KMS-11 (cell line): ENCODE data around the gene TUFT1.

Experiments
- H2AFZ ChIP-seq: fragments of 200-600 bp; sonication (generic); 2 replicates; pipeline ENCODE4 v1.6.1; 2016; ENCODE audit warnings: antibody characterized with exemption, mixed run types, low read depth
- H3K27ac ChIP-seq: fragments of 200-600 bp; sonication (generic); 2 replicates; pipeline ENCODE4 v1.6.1; 2016; ENCODE audit warnings: mild to moderate bottlenecking, mixed run types
- H3K27me3 ChIP-seq: fragments of 200-600 bp; sonication (generic); 2 replicates; pipeline ENCODE4 v1.6.1; 2017; ENCODE audit warnings: mild to moderate bottlenecking, low read depth, mixed run types, moderate library complexity; ENCODE audit not compliant: insufficient read depth
- H3K36me3 ChIP-seq: fragments of 200-600 bp; sonication (generic); 2 replicates; pipeline ENCODE4 v1.6.1; 2017; ENCODE audit warnings: mild to moderate bottlenecking, mixed run types; ENCODE audit not compliant: insufficient read depth
- H3K4me1 ChIP-seq: fragments of 200-600 bp; sonication (generic); 2 replicates; pipeline ENCODE4 v1.6.1; 2016; ENCODE audit warnings: mild to moderate bottlenecking, low read depth, mixed run types; ENCODE audit not compliant: poor library complexity, severe bottlenecking
- H3K4me2 ChIP-seq: fragments of 200-600 bp; sonication (generic); 2 replicates; pipeline ENCODE4 v1.7.0; 2016; ENCODE audit warnings: mild to moderate bottlenecking, mixed run types
- H3K4me3 ChIP-seq: fragments of 200-600 bp; sonication (generic); IDR thresholded peaks from 2 replicates; pipeline ENCODE4 v1.6.1; 2017; ENCODE audit warnings: low read depth, low read length, mixed read lengths; ENCODE audit not compliant: insufficient read depth
- H3K79me2 ChIP-seq: fragments of 200-600 bp; sonication (generic); 2 replicates; pipeline ENCODE4 v1.6.1; 2016; ENCODE audit warnings: low read depth, mixed run types; ENCODE audit not compliant: insufficient read depth
- H3K9ac ChIP-seq: fragments of 200-600 bp; sonication (generic); 2 replicates; pipeline ENCODE4 v1.6.1; 2016; ENCODE audit warnings: mild to moderate bottlenecking, mixed run types
- H4K20me1 ChIP-seq: fragments of 200-600 bp; sonication (generic); 2 replicates; pipeline ENCODE4 v1.6.1; 2016; ENCODE audit warnings: mild to moderate bottlenecking, mixed run types; ENCODE audit not compliant: insufficient read depth
- CTCF ChIP-seq: fragments of 200-600 bp; sonication (generic); conservative IDR thresholded peaks from 2 replicates; pipeline ENCODE4 v1.6.1; 2017; ENCODE audit warnings: low read depth, mild to moderate bottlenecking, antibody characterized with exemption, low read length, moderate library complexity, mixed read lengths

Gene TUFT1

GRCh38 chr1:151565502-151566189 lies 25.5 kb downstream of the TUFT1 start:
- Histone ChIP-seq H3K9ac (no peak overlapping the region), H3K27me3 (no peaks in the 10 kb centered on the region), H3K4me3 (no peak overlapping the region), H3K36me3 (no peaks in the 10 kb centered on the region), H3K27ac (no peak overlapping the region), H2AFZ (no peak overlapping the region), H3K4me1 (peaks cover 9% of the 10 kb centered on the region), H3K4me2 (no peak overlapping the region), H4K20me1 (no peaks in the 10 kb centered on the region), H3K79me2 (no peaks in the 10 kb centered on the region)
- no peak for TF ChIP-seq CTCF

- Histone ChIP-seq H3K4me1 (peaks cover 9% of the 10 kb centered on the region), H3K4me2 (no peak overlapping the region), H3K9ac (no peak overlapping the region), H3K27me3 (no peaks in the 10 kb centered on the region), H3K27ac (no peak overlapping the region), H4K20me1 (no peaks in the 10 kb centered on the region), H3K79me2 (no peaks in the 10 kb centered on the region), H3K36me3 (no peaks in the 10 kb centered on the region), H3K4me3 (no peak overlapping the region), H2AFZ (no peak overlapping the region)
- no peak for TF ChIP-seq CTCF
Measured at GRCh38 chr1:151568626-151569088, 28.5 kb downstream of the TUFT1 start.

DNA sequence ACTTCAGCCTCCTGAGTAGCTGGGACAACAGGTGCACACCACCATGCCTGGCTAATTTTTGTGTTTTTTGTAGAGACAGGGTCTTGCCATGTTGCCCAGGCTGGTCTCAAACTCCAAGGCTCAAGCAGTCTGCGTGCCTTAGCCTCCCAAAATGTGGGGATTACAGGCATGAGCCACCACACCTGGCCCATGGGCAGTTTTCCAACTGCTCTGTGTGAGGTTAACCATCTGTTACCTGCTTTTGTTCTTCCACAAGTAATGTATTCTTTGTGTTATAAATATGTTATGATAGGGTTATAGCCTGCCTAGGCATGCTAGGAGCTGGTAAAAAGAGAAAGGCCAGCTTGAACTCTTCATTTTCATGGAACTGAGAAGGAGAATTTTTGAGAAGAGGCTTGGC lies 30.7 kb downstream of the TUFT1 start:
- no peaks in the 10 kb centered on the region; the same call in 1 of the 2 replicates for H3K36me3 ChIP-seq
- H4K20me1 ChIP-seq: no peaks in the 10 kb centered on the region
- no peak overlapping the region for H3K4me3 ChIP-seq
- H3K27ac ChIP-seq: no peak overlapping the region
- H3K9ac ChIP-seq: no peak overlapping the region
- no peak for TF ChIP-seq CTCF
- H3K4me1 ChIP-seq: peaks cover 9% of the 10 kb centered on the region
- H3K79me2 ChIP-seq: no peaks in the 10 kb centered on the region
- H2AFZ ChIP-seq: no peak overlapping the region
- no peaks in the 10 kb centered on the region for H3K27me3 ChIP-seq
- H3K4me2 ChIP-seq: no peak overlapping the region

DNA sequence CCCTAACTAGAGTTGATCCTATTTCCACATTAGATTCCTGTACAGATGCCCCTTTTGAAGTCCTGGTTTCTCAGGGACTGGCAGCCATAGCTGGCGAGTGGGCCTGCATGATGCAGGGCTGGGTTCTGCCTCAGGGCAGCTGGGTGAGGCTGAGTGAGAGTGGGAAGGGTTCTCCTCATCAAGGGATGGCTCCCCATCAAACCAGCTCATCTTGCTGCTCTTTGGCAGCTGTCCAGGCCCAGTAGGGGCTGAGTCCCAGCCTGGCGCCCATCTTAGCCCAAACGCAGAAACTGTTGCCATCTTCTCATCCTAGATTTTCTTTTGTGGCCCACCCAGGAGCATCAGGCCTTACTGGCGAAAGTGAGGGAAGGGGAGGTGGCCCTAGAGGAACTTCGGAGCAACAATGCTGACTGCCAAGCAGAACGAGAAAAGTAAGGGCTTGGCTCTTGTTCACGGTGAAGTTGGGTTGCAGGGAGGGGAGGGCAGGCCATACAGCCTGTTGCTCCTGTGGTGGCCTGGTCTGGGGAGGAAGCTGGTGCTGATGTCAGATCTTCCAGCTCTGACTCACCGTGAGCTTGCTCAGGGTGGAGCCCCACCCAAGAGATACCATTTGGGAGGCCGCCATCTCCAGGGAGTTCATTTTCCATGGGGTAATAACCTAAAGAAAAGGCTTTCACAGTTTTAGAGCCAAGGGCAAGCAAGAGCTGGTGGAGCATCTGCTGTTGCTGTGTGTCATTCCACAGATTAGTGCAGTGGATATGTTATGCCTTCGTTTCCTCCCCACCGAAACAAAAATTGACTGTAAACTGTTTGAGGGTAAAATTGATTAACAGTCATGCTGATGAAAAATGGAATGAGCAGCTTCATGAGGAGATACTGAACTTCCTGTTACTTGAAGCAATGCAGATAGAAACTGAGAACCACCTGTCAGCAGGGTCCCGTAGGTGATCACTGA lies 34.7 kb downstream of the TUFT1 start:
- Histone ChIP-seq H3K27me3 (no peaks in the 10 kb centered on the region), H4K20me1 (no peaks in the 10 kb centered on the region), H3K4me3 (no peak overlapping the region), H2AFZ (no peak overlapping the region), H3K36me3 (no peaks in the 10 kb centered on the region; the same call in 1 of the 2 replicates), H3K4me1 (no peaks in the 10 kb centered on the region), H3K79me2 (no peaks in the 10 kb centered on the region), H3K9ac (no peak overlapping the region), H3K4me2 (no peak overlapping the region), H3K27ac (no peak overlapping the region)
- no peak for TF ChIP-seq CTCF
